ENCODE results near the gene ELMO3. TPM values are rescaled to one million over a fixed set of nuclear protein-coding genes. Genes with fewer than 3 reads are reported as not detected.

The ELMO3 gene
- total RNA-seq, 1 donor from 2014 or later = 0.80 TPM

DNA sequence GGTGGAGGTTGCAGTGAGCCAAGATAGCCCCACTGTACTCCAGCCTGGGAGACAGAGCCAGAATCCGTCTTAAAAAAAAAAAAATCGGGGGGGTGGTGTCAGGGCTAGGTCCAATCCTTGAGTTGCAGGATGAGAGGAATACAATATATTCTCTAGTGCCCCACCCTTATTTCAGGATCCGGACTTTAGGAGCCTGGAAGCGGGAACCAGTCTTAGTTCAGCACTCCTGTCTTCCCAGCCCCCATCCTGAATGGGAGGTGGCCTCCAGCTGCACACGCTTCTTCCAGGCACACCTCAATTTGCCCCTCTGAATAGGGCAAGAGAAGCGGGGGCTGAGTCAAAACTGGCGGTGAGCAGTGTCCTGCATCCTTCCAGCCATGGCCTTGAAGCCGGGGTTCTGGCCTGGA lies 46.7 kb downstream of the ELMO3 start:
- no peak for DNase-seq
- no peaks in the 10 kb centered on the region for H3K36me3 ChIP-seq
- peak overlapping the region; percentile 98 for H3K27ac ChIP-seq (replicated peaks)
- peaks cover 15% of the 10 kb centered on the region for H3K27me3 ChIP-seq (ENCODE audit: low read depth)
- H3K4me1 ChIP-seq = peaks cover 89% of the 10 kb centered on the region
- TF ChIP-seq, protein P1, sequence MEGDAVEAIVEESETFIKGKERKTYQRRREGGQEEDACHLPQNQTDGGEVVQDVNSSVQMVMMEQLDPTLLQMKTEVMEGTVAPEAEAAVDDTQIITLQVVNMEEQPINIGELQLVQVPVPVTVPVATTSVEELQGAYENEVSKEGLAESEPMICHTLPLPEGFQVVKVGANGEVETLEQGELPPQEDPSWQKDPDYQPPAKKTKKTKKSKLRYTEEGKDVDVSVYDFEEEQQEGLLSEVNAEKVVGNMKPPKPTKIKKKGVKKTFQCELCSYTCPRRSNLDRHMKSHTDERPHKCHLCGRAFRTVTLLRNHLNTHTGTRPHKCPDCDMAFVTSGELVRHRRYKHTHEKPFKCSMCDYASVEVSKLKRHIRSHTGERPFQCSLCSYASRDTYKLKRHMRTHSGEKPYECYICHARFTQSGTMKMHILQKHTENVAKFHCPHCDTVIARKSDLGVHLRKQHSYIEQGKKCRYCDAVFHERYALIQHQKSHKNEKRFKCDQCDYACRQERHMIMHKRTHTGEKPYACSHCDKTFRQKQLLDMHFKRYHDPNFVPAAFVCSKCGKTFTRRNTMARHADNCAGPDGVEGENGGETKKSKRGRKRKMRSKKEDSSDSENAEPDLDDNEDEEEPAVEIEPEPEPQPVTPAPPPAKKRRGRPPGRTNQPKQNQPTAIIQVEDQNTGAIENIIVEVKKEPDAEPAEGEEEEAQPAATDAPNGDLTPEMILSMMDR (IDR thresholded peaks at IDR 0.05; ENCODE audit: borderline replicate concordance) = no peak
- H3K9me3 ChIP-seq (replicated peaks) = no peaks in the 10 kb centered on the region
- intact Hi-C loops (cut with micrococcal nuclease) = no loop called here
- peak overlapping the region; percentile 88 for H3K4me3 ChIP-seq

DNA sequence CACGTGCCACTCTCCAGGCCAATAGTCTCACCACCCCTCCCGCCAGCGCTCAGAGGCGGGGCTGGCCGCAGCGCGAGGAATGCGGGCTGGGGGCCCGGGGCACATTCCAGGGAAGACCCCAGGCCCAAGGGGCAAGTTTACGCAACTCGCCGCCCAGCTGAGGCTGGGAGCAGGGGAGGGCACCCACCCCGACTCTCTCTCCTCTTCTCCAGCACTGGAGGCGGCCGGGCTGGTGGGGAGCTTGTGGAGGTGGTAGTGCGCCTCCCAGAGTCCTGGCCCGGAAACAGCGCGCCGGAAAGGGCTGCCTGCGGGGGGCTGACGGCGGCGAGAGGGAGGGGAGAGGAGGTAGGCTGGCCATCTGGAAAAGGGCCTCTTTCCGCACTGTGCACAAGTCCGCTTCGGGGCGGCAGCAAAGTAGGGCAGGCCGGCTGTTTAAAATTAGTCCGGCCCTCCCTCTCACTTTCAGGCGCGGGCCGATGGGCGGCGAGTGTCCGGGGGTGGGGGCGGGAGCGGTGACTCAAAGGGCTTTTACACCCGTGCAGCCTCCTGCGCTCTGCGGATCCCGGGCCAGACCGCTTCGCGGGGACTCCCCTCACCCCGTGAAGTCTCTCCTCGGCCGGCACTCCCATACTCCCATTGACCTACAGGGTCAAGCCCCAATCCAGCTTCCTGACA lies 47.3 kb downstream of the ELMO3 start:
- Histone ChIP-seq H3K9me3 (replicated peaks) (no peaks in the 10 kb centered on the region), H3K27me3 (ENCODE audit: low read depth) (peaks cover 15% of the 10 kb centered on the region), H3K4me1 (peaks cover 84% of the 10 kb centered on the region), H3K36me3 (no peaks in the 10 kb centered on the region), H3K4me3 (peak overlapping the region; percentile 88), H3K27ac (replicated peaks) (peak overlapping the region; percentile 98)
- TF ChIP-seq, protein P1 (IDR thresholded peaks at IDR 0.05; ENCODE audit: borderline replicate concordance) = peak; percentile 47
- peak; percentile 80 for DNase-seq
- intact Hi-C loops (cut with micrococcal nuclease) = no loop called here

DNA sequence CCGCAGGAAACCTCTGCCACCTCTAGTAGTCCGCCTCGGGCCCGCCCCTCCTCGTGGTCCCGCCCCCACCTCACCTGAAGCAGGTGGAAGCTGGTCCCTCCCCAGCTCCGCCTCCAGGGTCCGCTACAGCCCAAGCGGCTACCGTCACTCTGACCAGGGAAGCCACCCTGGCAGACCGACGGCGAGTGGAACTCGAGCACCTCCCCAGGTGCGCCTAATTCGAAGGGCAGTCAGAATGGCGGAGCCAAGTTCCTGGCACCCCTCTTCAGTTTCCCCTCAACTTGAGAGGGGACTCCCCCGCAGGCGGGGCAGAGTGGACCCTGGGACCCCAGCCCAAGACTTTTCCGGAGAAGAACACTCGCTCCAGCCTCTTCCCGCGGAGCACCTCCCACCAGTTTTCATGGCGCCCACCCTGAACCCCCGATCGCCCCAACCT lies 47.8 kb downstream of the ELMO3 start:
- peaks cover 78% of the 10 kb centered on the region for H3K4me1 ChIP-seq

DNA sequence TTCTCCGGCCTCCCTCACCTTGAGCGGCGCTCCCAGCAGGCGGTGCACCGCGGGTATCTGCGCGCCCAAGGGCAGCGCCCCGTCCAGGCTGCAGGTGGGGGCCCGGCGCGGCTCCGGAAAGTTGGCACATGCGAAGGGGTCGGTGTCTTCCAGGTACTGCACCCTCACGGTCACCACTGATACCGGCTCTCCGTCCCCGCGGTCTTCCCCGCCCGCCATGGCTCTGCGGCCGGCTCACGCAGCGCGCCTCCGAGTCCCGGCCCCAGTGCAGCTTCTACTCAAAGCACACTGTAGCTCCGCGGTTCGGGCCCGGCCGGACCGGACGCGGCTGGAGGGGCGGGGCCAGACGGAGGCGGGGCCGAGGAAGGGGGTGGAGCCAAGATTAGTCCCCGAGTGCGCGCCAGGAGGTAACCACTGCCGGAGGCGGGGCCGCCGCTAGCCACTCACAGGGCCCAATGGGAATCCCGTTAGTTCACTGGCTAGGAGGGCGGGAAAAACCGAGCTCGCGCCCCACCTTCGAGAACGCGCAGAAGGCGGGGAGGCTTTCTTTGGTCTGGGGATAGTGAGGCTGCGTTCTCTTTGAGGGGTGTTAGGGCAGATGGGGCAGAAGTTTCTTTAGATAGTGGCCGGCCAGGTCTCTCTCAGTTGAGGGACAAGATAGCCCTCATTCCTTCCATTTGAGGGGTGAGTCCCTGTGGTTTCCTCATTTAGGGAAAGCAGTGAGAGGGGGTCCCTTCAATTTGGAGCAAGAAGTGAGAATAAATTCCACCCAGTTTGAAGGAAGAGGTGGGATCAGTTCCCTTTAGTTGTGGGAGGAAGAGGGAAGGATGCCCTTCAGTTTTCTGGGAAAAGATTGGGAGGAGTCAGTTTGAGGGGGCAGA lies 48.5 kb downstream of the ELMO3 start, which contains the start of gene FHOD1:
Gene FHOD1, minus strand, starts transcription at position 290 of the 881 bp plus-strand sequence. Its CDS starts 71 bp downstream, at position 219.
- Histone ChIP-seq H3K4me3 (peak within 1 kb of the TSS; percentile 88), H3K27ac (replicated peaks) (peak within 1 kb of the TSS; percentile 98), H3K9me3 (replicated peaks) (no peaks in the 10 kb centered on the region), H3K27me3 (ENCODE audit: low read depth) (peaks cover 15% of the 10 kb centered on the region), H3K4me1 (peaks cover 71% of the 10 kb centered on the region), H3K36me3 (no peaks in the 10 kb centered on the region)
- intact Hi-C loops (cut with micrococcal nuclease) = no loop called here
- peak; percentile 99 for DNase-seq
- TF ChIP-seq, protein P1 (IDR thresholded peaks at IDR 0.05; ENCODE audit: borderline replicate concordance) = no peak

More for the DNA sequence above, 47.8 kb downstream of the ELMO3 start:
- Histone ChIP-seq H3K27ac (replicated peaks) (peak overlapping the region; percentile 98), H3K36me3 (no peaks in the 10 kb centered on the region), H3K9me3 (replicated peaks) (no peaks in the 10 kb centered on the region), H3K27me3 (ENCODE audit: low read depth) (peaks cover 15% of the 10 kb centered on the region), H3K4me3 (peak overlapping the region; percentile 88)
- TF ChIP-seq, protein P1 (IDR thresholded peaks at IDR 0.05; ENCODE audit: borderline replicate concordance) = no peak
- intact Hi-C loops (cut with micrococcal nuclease) = no loop called here
- peak; percentile 52 for DNase-seq

DNA sequence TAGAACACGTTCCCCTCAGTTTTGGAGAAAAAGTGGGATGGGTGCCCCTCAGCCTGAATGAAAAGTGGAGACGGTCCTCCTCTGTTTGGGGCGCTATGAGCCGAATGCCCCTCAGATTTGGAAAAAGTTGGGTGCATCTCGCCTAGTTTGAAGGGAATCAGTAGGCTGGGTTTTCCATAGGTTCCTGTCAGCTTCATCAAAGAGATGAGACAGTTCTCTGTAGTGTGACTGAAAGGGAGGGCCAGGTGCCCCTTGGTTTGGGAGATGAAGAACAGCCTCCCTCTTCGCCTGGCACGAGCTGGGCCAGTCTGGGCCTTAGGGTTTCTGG lies 49.1 kb downstream of the ELMO3 start:
- H3K4me1 ChIP-seq = peaks cover 65% of the 10 kb centered on the region

More for the DNA sequence above, 49.1 kb downstream of the ELMO3 start:
- intact Hi-C loops (cut with micrococcal nuclease) = no loop called here
- H3K4me3 ChIP-seq = peak overlapping the region; percentile 88
- TF ChIP-seq, protein P1 (IDR thresholded peaks at IDR 0.05; ENCODE audit: borderline replicate concordance) = no peak
- H3K9me3 ChIP-seq (replicated peaks) = no peaks in the 10 kb centered on the region
- H3K27ac ChIP-seq (replicated peaks) = peak overlapping the region; percentile 98
- H3K27me3 ChIP-seq (ENCODE audit: low read depth) = peaks cover 15% of the 10 kb centered on the region
- H3K36me3 ChIP-seq = no peaks in the 10 kb centered on the region
- no peak for DNase-seq

Measured in left ventricle myocardium inferior (tissue), 1 donor.